ENCODE measurements around the gene PACSIN2. TPM values are rescaled to one million over a fixed set of nuclear protein-coding genes. Genes with fewer than 3 reads are reported as not detected.
A peak's percentile ranks its signal among the peaks of the same experiment; 100 is the strongest.

The PACSIN2 gene
- total RNA-seq, 6 donors from 2014 or later, result 120 to 186 (median 151) TPM

DNA sequence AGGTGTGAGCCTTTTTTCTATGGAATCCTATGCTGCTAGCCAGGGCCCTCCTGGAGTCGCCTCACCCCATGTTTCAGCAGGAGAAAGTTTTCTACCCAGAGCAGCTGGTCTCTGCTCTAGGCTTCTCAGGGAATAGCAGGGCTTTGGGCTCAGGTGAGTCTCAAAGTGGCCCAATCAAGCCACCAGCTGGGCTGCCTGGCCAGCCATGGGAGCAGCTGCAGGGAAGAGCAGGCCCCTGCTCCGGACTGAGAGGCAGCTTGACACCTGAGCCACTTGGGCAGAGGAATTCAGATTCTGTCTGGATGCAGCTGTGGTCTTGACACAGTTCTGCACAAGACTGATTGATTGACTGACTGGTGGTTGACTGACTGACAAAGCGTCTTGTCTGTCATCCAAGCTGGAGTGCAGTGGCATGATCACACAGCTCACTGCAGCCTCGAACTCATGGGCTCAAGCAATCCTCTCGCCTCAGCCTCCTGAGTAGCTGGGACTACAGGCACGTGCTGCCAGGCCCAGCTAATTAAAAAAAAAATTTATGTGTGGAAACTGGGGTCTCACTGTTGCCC, 100.4 kb downstream of the PACSIN2 start:
- no peaks in the 10 kb centered on the region for H3K27me3 ChIP-seq
- no peak for DNase-seq
- H3K4me3 ChIP-seq, result no peak overlapping the region
- TF ChIP-seq POLR2AphosphoS5 (IDR thresholded peaks at IDR 0.05) (no peak), EP300 (IDR thresholded peaks at IDR 0.05) (no peak), POLR2A (IDR thresholded peaks at IDR 0.05) (no peak)
- TF ChIP-seq, protein P1, sequence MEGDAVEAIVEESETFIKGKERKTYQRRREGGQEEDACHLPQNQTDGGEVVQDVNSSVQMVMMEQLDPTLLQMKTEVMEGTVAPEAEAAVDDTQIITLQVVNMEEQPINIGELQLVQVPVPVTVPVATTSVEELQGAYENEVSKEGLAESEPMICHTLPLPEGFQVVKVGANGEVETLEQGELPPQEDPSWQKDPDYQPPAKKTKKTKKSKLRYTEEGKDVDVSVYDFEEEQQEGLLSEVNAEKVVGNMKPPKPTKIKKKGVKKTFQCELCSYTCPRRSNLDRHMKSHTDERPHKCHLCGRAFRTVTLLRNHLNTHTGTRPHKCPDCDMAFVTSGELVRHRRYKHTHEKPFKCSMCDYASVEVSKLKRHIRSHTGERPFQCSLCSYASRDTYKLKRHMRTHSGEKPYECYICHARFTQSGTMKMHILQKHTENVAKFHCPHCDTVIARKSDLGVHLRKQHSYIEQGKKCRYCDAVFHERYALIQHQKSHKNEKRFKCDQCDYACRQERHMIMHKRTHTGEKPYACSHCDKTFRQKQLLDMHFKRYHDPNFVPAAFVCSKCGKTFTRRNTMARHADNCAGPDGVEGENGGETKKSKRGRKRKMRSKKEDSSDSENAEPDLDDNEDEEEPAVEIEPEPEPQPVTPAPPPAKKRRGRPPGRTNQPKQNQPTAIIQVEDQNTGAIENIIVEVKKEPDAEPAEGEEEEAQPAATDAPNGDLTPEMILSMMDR (IDR thresholded peaks at IDR 0.05), result no peak
- peaks cover 2 to 23% (median 11%) of the 10 kb centered on the region in 4 donors for H3K36me3 ChIP-seq
- no peak overlapping the region for H3K27ac ChIP-seq
- 92 to 100% methylated on average over 3 to 6 of the region's 6 CpGs for WGBS, 2 donors
- H3K4me1 ChIP-seq, result peaks cover 9 to 53% (median 23%) of the 10 kb centered on the region in 4 donors
- H3K9me3 ChIP-seq, result no peaks in the 10 kb centered on the region
- ATAC-seq (ENCODE audit: low FRiP score in 2 of 2), result no peak

DNA sequence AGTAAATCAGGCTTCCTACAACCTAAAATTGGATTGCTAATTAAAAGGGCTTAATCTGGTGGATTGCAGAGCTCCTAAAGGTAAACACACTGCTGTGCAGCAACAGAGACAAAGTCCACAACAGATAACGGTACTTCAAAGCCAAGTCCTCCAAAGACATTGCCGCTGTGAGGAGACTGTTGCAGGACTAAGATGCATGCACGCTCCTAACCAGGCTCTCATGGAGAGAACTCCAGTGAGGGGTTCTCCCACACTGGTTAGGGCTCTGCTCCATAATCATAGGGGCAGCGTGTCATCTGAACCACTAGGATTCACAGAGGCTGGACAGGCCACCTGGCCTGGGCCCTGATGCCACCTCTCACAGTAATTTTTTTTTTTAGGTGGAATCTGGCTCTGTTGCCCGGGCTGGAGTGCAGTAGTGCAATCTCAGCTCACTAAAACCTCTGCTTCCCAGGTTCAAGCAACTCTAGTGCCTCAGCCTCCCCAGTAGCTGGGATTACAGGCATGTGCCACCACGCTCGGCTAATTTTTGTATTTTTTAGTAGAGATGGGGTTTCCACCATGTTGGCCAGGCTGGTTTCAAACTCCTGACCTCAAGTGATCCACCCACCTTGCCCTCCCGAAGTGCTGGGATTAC, 101.0 kb downstream of the PACSIN2 start:
- no peak for DNase-seq

GRCh38 chr22:42912059-42912458, 102.9 kb downstream of the PACSIN2 start:
- H3K27ac ChIP-seq, result peak overlapping the region in 2 of 4 donors; percentile 13 to 70
- ATAC-seq (ENCODE audit: low FRiP score in 2 of 2) (no peak), DNase-seq (no peak)
- H3K4me3 ChIP-seq, result no peak overlapping the region
- no peaks in the 10 kb centered on the region for H3K27me3 ChIP-seq
- peaks cover 2 to 30% (median 13%) of the 10 kb centered on the region in 4 donors for H3K36me3 ChIP-seq
- WGBS, 2 donors, result 66 to 71% methylated on average over 6 of the region's 6 CpGs
- TF ChIP-seq, protein P1 (IDR thresholded peaks at IDR 0.05), result no peak
- TF ChIP-seq EP300 (IDR thresholded peaks at IDR 0.05) (no peak), POLR2AphosphoS5 (IDR thresholded peaks at IDR 0.05) (no peak), POLR2A (IDR thresholded peaks at IDR 0.05) (no peak)
- H3K9me3 ChIP-seq, result no peaks in the 10 kb centered on the region
- peaks cover 15 to 62% (median 29%) of the 10 kb centered on the region in 4 donors for H3K4me1 ChIP-seq

More for the DNA sequence above, 101.0 kb downstream of the PACSIN2 start:
- Histone ChIP-seq H3K4me3 (no peak overlapping the region), H3K36me3 (peaks cover 2 to 29% (median 13%) of the 10 kb centered on the region in 4 donors), H3K4me1 (peaks cover 6 to 50% (median 18%) of the 10 kb centered on the region in 4 donors), H3K9me3 (no peaks in the 10 kb centered on the region), H3K27me3 (no peaks in the 10 kb centered on the region), H3K27ac (no peak overlapping the region)
- 90% methylated on average over 8 of the region's 8 CpGs for WGBS, 2 donors
- no peak for TF ChIP-seq POLR2A (IDR thresholded peaks at IDR 0.05)
- no peak for TF ChIP-seq EP300 (IDR thresholded peaks at IDR 0.05)
- TF ChIP-seq POLR2AphosphoS5 (IDR thresholded peaks at IDR 0.05), result no peak
- TF ChIP-seq, protein P1 (IDR thresholded peaks at IDR 0.05), result no peak
- ATAC-seq (ENCODE audit: low FRiP score in 2 of 2), result no peak

GRCh38 chr22:42910221-42910942, 104.6 kb downstream of the PACSIN2 start:
- no peak for TF ChIP-seq EP300 (IDR thresholded peaks at IDR 0.05)
- TF ChIP-seq, protein P1 (IDR thresholded peaks at IDR 0.05), result no peak
- TF ChIP-seq POLR2A (IDR thresholded peaks at IDR 0.05), result no peak
- no peak for TF ChIP-seq POLR2AphosphoS5 (IDR thresholded peaks at IDR 0.05)
- peak in 1 of 2 donors; percentile 53 for DNase-seq
- Histone ChIP-seq H3K27me3 (no peaks in the 10 kb centered on the region), H3K4me3 (no peak overlapping the region), H3K4me1 (peaks cover 32 to 77% (median 42%) of the 10 kb centered on the region in 4 donors), H3K36me3 (peaks cover 2 to 30% (median 13%) of the 10 kb centered on the region in 4 donors), H3K27ac (peak overlapping the region in 1 of 4 donors; percentile 54), H3K9me3 (no peaks in the 10 kb centered on the region)
- no peak for ATAC-seq (ENCODE audit: low FRiP score in 2 of 2)
- 87 to 96% methylated on average over 8 to 10 of the region's 10 CpGs for WGBS, 2 donors
